Transverse colon (tissue), 4 donors: Measurements from ENCODE around the gene MED15. TPM values are rescaled to one million over a fixed set of nuclear protein-coding genes. Genes with fewer than 3 reads are reported as not detected.

Experiments used
- DNase-seq: peaks from one replicate; pipeline ENCODE4 v3.0.0-alpha.2; 2019
- H3K27ac ChIP-seq, 4 donors: fragments of 200-600 bp; sonication (generic); 2 replicates each; pipeline ENCODE4 v1.5.1; 2016 to 2018; ENCODE audit warnings: inconsistent platforms in 4 of 4
- H3K27me3 ChIP-seq: fragments of 200-600 bp; sonication (generic); 2 replicates; pipeline ENCODE4 v1.5.1; 2017; ENCODE audit warnings: inconsistent platforms
- H3K36me3 ChIP-seq, 4 donors: fragments of 200-600 bp; sonication (generic); 2 replicates each; pipeline ENCODE4 v1.5.1; 2017 to 2019; ENCODE audit warnings: inconsistent platforms in 4 of 4
- H3K4me1 ChIP-seq, 4 donors: fragments of 200-600 bp; sonication (generic); 2 replicates each; pipeline ENCODE4 v1.5.1; 2017 to 2020; ENCODE audit warnings: inconsistent platforms in 4 of 4
- H3K4me3 ChIP-seq, 4 donors: fragments of 200-600 bp; sonication (generic); 1 replicate in 1 of 4; 2 replicates in 3 of 4; pipeline versions ENCODE4 v1.5.1 to v1.6.1; 2017 to 2019; ENCODE audit warnings: inconsistent platforms in 4 of 4
- H3K9me3 ChIP-seq, 2 donors: fragments of 200-600 bp; sonication (generic); 2 replicates each; pipeline ENCODE4 v1.5.1; 2017 to 2019; ENCODE audit warnings: inconsistent platforms in 2 of 2
- EP300 ChIP-seq: sonication (generic); formaldehyde crosslinking; IDR thresholded peaks from one replicate; pipeline ENCODE4 v1.6.1; 2017; ENCODE audit warnings: antibody characterized with exemption, low read depth
- POLR2A ChIP-seq: fragments of 450-650 bp; IDR thresholded peaks from one replicate; pipeline ENCODE4 v1.6.1; 2016; ENCODE audit warnings: antibody characterized with exemption, mild to moderate bottlenecking, moderate library complexity
- POLR2AphosphoS5 ChIP-seq, 3 donors: sonication (generic); formaldehyde crosslinking; IDR thresholded peaks; one replicate each; pipeline ENCODE4 v1.6.1; 2016; ENCODE audit warnings: antibody characterized with exemption in 3 of 3
- WGBS, 2 donors: methylation state at CpG; one replicate each; pipeline ENCODE4 v1.1.5; 2018; ENCODE audit warnings: low coverage in 1 of 2; 5-methylcytosine and 5-hydroxymethylcytosine counted together
- in situ Hi-C, 4 donors: fragments of 200-750 bp; cut with MboI; loops; one replicate each; pipeline versions ENCODE4 v1.15.0 to v1.15.1; 2017; ENCODE audit warnings: low sequenced_read_pairs in 3 of 4, low pct_ligation_motif_present in 1 of 4, low pct_unique_long_range_greater_than_20kb in 1 of 4
- intact Hi-C: fragments of 100-400 bp; cut with DNase I; formaldehyde crosslinking; loops from one replicate; pipeline ENCODE4 v1.15.1; 2023; ENCODE audit warnings: low total_unique reads
- total RNA-seq, 4 donors: library from RNA; depleted of rRNA; stranded (reverse); fragments of >200 nt; gene quantifications; one replicate each; pipeline ENCODE4 v1.1.0, GENCODE V29; 2016
- TF ChIP-seq, protein P1 (sequence below), 5 experiments: fragments of 200-600 bp in 3 of 5; fragments of 450-650 bp in 2 of 5; sonication (generic) in 3 of 5; IDR thresholded peaks; 1 replicate in 2 of 5; 2 replicates in 3 of 5; pipeline ENCODE4 v1.5.1; 2016 to 2017; ENCODE audit warnings: antibody characterized with exemption in 5 of 5, inconsistent platforms in 3 of 5, mild to moderate bottlenecking in 2 of 5, moderate library complexity in 1 of 5

MED15 gene
- total RNA-seq, 4 donors from 2014 or later, result 70.3 to 211 (median 116) TPM

DNA sequence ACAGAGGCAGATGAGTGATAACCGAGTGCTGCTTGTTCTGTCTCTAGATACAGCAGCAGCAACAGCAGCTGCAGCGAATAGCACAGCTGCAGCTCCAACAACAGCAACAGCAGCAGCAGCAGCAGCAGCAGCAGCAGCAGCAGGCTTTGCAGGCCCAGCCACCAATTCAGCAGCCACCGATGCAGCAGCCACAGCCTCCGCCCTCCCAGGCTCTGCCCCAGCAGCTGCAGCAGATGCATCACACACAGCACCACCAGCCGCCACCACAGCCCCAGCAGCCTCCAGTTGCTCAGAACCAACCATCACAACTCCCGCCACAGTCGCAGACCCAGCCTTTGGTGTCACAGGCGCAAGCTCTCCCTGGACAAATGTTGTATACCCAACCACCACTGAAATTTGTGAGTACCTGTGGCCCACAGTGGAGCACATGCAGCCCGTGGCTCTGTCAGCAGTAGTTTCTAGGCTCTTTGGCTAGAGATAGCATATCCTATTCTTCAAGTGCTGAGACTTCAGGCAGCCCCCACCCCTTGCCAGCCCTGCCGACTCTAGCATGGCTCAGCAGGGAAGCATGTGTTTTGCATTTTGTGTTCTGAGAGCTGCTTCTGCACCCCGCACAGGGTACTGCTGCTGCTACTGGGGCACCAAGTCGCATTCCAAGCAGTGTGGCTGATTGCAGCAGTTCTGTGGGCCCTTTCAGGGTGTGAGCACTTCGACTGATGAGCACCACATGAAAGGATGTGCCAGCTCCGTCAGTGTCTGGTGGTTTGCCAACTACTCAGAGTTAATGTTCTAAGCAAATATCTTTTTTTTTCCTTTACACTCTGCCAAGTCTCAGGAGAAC, 59.2 kb downstream of the MED15 start:
- DNase-seq, result peak; percentile 46
- no peaks in the 10 kb centered on the region for H3K9me3 ChIP-seq
- in situ Hi-C loops, result no loop called here
- H3K36me3 ChIP-seq, result peaks cover 0 to 41% (median 12%) of the 10 kb centered on the region in 4 donors
- H3K4me1 ChIP-seq, result peaks cover 0 to 38% (median 21%) of the 10 kb centered on the region in 4 donors
- WGBS, 2 donors, result 66% methylated on average over 14 of the region's 14 CpGs; no CpG with 5 or more reads in 1 of the 2 donors
- H3K27ac ChIP-seq, result peak overlapping the region; percentile 20 to 59 (median 40)
- no peaks in the 10 kb centered on the region for H3K27me3 ChIP-seq
- intact Hi-C loops, result no loop called here
- no peak overlapping the region for H3K4me3 ChIP-seq
- TF ChIP-seq POLR2AphosphoS5 (IDR thresholded peaks at IDR 0.05), result no peak

GRCh38 chr22:20567371-20567847, 60.0 kb downstream of the MED15 start:
- Histone ChIP-seq H3K36me3 (peaks cover 0 to 49% (median 16%) of the 10 kb centered on the region in 4 donors), H3K4me3 (no peak overlapping the region), H3K27me3 (no peaks in the 10 kb centered on the region), H3K9me3 (no peaks in the 10 kb centered on the region), H3K27ac (peak overlapping the region in 3 of 4 donors; percentile 22 to 45 (median 37)), H3K4me1 (peaks cover 0 to 38% (median 21%) of the 10 kb centered on the region in 4 donors)
- in situ Hi-C loops (no loop called here), intact Hi-C loops (no loop called here)
- TF ChIP-seq POLR2AphosphoS5 (IDR thresholded peaks at IDR 0.05) (no peak), EP300 (no peak), POLR2A (no peak)
- TF ChIP-seq, protein P1, sequence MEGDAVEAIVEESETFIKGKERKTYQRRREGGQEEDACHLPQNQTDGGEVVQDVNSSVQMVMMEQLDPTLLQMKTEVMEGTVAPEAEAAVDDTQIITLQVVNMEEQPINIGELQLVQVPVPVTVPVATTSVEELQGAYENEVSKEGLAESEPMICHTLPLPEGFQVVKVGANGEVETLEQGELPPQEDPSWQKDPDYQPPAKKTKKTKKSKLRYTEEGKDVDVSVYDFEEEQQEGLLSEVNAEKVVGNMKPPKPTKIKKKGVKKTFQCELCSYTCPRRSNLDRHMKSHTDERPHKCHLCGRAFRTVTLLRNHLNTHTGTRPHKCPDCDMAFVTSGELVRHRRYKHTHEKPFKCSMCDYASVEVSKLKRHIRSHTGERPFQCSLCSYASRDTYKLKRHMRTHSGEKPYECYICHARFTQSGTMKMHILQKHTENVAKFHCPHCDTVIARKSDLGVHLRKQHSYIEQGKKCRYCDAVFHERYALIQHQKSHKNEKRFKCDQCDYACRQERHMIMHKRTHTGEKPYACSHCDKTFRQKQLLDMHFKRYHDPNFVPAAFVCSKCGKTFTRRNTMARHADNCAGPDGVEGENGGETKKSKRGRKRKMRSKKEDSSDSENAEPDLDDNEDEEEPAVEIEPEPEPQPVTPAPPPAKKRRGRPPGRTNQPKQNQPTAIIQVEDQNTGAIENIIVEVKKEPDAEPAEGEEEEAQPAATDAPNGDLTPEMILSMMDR (IDR thresholded peaks at IDR 0.05), result no peak
- DNase-seq, result no peak
- 77% methylated on average over 6 of the region's 6 CpGs; no CpG with 5 or more reads in 1 of the 2 donors for WGBS, 2 donors

DNA sequence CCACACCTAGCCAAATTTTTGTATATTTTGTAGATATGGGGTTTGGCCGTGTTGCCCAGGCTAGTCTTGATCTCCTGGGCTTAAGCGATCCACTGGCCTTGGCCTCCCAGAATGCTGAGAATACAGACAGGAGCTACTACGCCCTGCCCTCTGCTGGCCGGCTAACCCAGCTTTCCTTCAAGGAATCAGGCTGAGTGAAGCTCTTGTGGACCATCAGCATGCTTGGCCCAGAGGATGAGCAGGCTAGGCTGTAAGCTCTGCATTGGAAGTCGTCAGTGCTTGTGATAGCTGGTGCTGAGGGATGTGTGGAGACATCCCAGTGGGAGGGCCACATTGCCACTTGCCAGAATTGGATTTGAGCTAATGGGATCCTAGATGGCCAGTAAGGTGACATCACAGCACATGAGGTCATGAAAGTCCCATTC, 60.6 kb downstream of the MED15 start:
- intact Hi-C loops, result no loop called here
- DNase-seq, result no peak
- Histone ChIP-seq H3K27me3 (no peaks in the 10 kb centered on the region), H3K9me3 (no peaks in the 10 kb centered on the region), H3K36me3 (peaks cover 0 to 55% (median 19%) of the 10 kb centered on the region in 4 donors), H3K4me3 (no peak overlapping the region), H3K27ac (peak overlapping the region in 3 of 4 donors; percentile 22 to 64 (median 37)), H3K4me1 (peaks cover 0 to 38% (median 21%) of the 10 kb centered on the region in 4 donors)
- TF ChIP-seq POLR2A, result no peak
- TF ChIP-seq, protein P1 (IDR thresholded peaks at IDR 0.05), result no peak
- 75% methylated on average over 5 of the region's 5 CpGs; no CpG with 5 or more reads in 1 of the 2 donors for WGBS, 2 donors
- in situ Hi-C loops, result no loop called here

GRCh38 chr22:20568502-20569058, 61.2 kb downstream of the MED15 start:
- H3K4me3 ChIP-seq, result no peak overlapping the region
- in situ Hi-C loops, result no loop called here
- TF ChIP-seq, protein P1 (IDR thresholded peaks at IDR 0.05), result no peak
- no peak for TF ChIP-seq EP300
- no peak for TF ChIP-seq POLR2AphosphoS5 (IDR thresholded peaks at IDR 0.05)
- no peak for TF ChIP-seq POLR2A
- peaks cover 0 to 38% (median 21%) of the 10 kb centered on the region in 4 donors for H3K4me1 ChIP-seq
- peaks cover 0 to 55% (median 22%) of the 10 kb centered on the region in 4 donors for H3K36me3 ChIP-seq
- peak overlapping the region; percentile 36 to 72 (median 64) for H3K27ac ChIP-seq
- H3K9me3 ChIP-seq, result no peaks in the 10 kb centered on the region
- WGBS, 2 donors, result 91% methylated on average over 9 of the region's 9 CpGs; no CpG with 5 or more reads in 1 of the 2 donors
- no peaks in the 10 kb centered on the region for H3K27me3 ChIP-seq
- intact Hi-C loops, result no loop called here
- no peak for DNase-seq
